ENCODE data around the gene CIAO2A.

DNA sequence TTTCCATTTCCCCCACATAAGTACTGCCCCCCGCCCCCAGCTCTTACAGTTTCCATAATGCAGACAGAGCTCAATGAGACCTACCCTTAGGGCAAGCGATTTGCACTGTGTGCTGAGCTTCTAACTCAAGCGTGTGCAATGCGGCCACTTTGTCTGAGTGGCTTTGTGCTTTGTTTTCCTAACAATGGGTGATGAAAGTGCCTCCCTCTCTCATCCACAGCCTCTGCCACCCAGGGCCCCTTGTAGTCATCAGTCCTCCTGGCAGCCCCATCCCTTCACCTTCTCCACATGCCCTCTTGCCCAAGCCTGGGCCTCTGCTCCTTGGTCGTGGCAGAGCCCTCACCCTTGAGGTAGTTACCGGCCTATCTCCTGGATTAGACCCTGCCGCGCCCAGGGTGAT is 64.5 kb downstream of the CIAO2A start:
- TF ChIP-seq POLR2A (IDR thresholded peaks at IDR 0.05; ENCODE audit: extremely low read depth, insufficient read length) (no peak), MAX (IDR thresholded peaks at IDR 0.05; ENCODE audit: low read depth, low read length) (no peak), MYC (IDR thresholded peaks at IDR 0.05; ENCODE audit: low read depth, low read length) (no peak)
- TF ChIP-seq, protein P1, sequence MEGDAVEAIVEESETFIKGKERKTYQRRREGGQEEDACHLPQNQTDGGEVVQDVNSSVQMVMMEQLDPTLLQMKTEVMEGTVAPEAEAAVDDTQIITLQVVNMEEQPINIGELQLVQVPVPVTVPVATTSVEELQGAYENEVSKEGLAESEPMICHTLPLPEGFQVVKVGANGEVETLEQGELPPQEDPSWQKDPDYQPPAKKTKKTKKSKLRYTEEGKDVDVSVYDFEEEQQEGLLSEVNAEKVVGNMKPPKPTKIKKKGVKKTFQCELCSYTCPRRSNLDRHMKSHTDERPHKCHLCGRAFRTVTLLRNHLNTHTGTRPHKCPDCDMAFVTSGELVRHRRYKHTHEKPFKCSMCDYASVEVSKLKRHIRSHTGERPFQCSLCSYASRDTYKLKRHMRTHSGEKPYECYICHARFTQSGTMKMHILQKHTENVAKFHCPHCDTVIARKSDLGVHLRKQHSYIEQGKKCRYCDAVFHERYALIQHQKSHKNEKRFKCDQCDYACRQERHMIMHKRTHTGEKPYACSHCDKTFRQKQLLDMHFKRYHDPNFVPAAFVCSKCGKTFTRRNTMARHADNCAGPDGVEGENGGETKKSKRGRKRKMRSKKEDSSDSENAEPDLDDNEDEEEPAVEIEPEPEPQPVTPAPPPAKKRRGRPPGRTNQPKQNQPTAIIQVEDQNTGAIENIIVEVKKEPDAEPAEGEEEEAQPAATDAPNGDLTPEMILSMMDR (IDR thresholded peaks at IDR 0.05; ENCODE audit: low read depth, low read length): no peak
